Measurements from ENCODE around the gene CDH6. TPM values are rescaled to one million over a fixed set of nuclear protein-coding genes. Genes with fewer than 3 reads are reported as not detected.

The CDH6 gene
- total and polyA plus RNA-seq, 2 donors (not counting 3 experiments of a cell fraction or from before 2014, with no cell fraction given): 0.06 TPM; not detected in 1

DNA sequence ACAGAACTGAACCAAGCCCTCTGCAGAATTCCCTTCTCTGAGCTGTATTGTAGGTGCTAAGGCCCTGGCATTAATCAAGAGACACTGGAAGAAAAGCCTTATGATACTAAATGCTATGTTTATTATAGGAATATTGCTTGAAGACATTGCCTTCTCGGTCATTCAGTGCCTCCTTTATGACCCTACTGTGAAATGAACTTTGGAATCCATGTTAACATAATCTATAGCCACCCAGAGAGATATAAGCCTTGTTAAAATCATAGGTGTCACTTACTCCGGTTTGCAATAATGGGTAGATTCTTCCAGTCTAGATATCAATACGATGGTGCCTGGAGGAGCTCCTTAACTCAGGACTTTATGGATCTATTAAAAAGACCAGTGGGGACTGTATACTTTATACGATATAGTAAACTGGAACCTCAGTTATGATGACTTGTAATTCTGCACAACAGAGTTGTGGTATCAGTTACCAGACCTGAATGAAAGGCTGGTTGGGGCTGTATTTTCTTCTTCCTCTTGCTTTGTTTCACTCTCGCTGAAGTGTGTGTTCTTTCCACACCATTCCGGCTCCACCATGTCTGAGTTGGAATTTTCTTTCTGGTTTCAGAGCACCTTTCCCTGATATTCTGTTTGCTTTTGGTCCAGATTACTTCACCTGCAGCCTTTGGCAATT, 183.9 kb downstream of the CDH6 start:
- no peaks in the 10 kb centered on the region for H3K4me1 ChIP-seq (ENCODE audit: control insufficient read depth, extremely low read depth, insufficient read depth, low read length)
- no peak for DNase-seq (ENCODE audit: low read depth, low spot score)
- dilution Hi-C loops (cut with MboI; ENCODE audit: extremely low pct_ligation_motif_present, low sequenced_read_pairs) (no loop called here), intact Hi-C loops (cut with micrococcal nuclease) (no loop called here)
- no peak overlapping the region for H3K9ac ChIP-seq (replicated peaks; ENCODE audit: extremely low read depth, insufficient read depth, low read length)
- no peak overlapping the region for H2AFZ ChIP-seq (ENCODE audit: low read depth, low read length)
- CTCF ChIA-PET: no interaction called here
- H3K36me3 ChIP-seq (ENCODE audit: control insufficient read depth in 2 of 2, extremely low read depth in 1 of 2, insufficient read depth in 2 of 2, low read length in 2 of 2): no peaks in the 10 kb centered on the region
- FAIRE-seq: no peak
- TF ChIP-seq POLR2A (IDR thresholded peaks at IDR 0.05; ENCODE audit: low read depth, low read length) (no peak), FOS (IDR thresholded peaks at IDR 0.05; ENCODE audit: borderline replicate concordance, insufficient read depth, low read length) (no peak), MYC (IDR thresholded peaks at IDR 0.05; ENCODE audit: low read depth, low read length) (no peak), EZH2 (IDR thresholded peaks at IDR 0.05; ENCODE audit: borderline replicate concordance, low read depth, low read length, severe bottlenecking) (no peak), POLR2AphosphoS5 (IDR thresholded peaks at IDR 0.05; ENCODE audit: insufficient read depth, low read depth, low read length) (no peak), GATA2 (IDR thresholded peaks at IDR 0.05; ENCODE audit: insufficient read depth, insufficient read length, low read depth, low read length) (no peak), JUN (IDR thresholded peaks at IDR 0.05; ENCODE audit: borderline replicate concordance, insufficient read depth, insufficient read length, low read depth) (no peak), CTCF (IDR thresholded peaks at IDR 0.05; ENCODE audit: extremely low read depth in 1 of 2, insufficient read depth in 1 of 2, low read depth in 1 of 2, low read length in 2 of 2) (no peak)
- TF ChIP-seq, protein P1, sequence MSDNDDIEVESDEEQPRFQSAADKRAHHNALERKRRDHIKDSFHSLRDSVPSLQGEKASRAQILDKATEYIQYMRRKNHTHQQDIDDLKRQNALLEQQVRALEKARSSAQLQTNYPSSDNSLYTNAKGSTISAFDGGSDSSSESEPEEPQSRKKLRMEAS (IDR thresholded peaks at IDR 0.05; ENCODE audit: insufficient read depth, insufficient read length): no peak
- H3K9me1 ChIP-seq (replicated peaks; ENCODE audit: control insufficient read depth, extremely low read depth, insufficient read depth, low read length): no peaks in the 10 kb centered on the region
- H3K4me2 ChIP-seq (ENCODE audit: insufficient read depth, low read length): no peak overlapping the region
- no peaks in the 10 kb centered on the region for H4K20me1 ChIP-seq (replicated peaks; ENCODE audit: control insufficient read depth, extremely low read depth, insufficient read depth, low read length)
- H3K27me3 ChIP-seq (ENCODE audit: control insufficient read depth in 2 of 2, insufficient read depth in 2 of 2, low read length in 2 of 2): no peaks in the 10 kb centered on the region
- no TSS peak for BruUV-seq (replicated peaks)
- no peaks in the 10 kb centered on the region for H3K79me2 ChIP-seq (ENCODE audit: control insufficient read depth, insufficient read depth, low read length)
- H3K9me3 ChIP-seq (replicated peaks; ENCODE audit: control insufficient read depth, insufficient read depth, low read length): no peaks in the 10 kb centered on the region
- H3K27ac ChIP-seq (ENCODE audit: insufficient read depth, low read depth, low read length): no peak overlapping the region
- POLR2A ChIA-PET: no interaction called here
- H3K4me3 ChIP-seq (replicated peaks in 1 of 3; ENCODE audit: insufficient read depth in 1 of 3, low read depth in 1 of 3, low read length in 3 of 3): no peak overlapping the region
